Measurements from ENCODE around the gene CCNL1. TPM values are rescaled to one million over a fixed set of nuclear protein-coding genes. Genes with fewer than 3 reads are reported as not detected.
"Not testable (repeated sequence)": the region's sequence is repeated elsewhere in the genome, so short reads cannot be mapped to it uniquely, and the experiment has no call there.

CCNL1 gene
- total RNA-seq, 1 experiment from 2014 or later, result 115 TPM

DNA sequence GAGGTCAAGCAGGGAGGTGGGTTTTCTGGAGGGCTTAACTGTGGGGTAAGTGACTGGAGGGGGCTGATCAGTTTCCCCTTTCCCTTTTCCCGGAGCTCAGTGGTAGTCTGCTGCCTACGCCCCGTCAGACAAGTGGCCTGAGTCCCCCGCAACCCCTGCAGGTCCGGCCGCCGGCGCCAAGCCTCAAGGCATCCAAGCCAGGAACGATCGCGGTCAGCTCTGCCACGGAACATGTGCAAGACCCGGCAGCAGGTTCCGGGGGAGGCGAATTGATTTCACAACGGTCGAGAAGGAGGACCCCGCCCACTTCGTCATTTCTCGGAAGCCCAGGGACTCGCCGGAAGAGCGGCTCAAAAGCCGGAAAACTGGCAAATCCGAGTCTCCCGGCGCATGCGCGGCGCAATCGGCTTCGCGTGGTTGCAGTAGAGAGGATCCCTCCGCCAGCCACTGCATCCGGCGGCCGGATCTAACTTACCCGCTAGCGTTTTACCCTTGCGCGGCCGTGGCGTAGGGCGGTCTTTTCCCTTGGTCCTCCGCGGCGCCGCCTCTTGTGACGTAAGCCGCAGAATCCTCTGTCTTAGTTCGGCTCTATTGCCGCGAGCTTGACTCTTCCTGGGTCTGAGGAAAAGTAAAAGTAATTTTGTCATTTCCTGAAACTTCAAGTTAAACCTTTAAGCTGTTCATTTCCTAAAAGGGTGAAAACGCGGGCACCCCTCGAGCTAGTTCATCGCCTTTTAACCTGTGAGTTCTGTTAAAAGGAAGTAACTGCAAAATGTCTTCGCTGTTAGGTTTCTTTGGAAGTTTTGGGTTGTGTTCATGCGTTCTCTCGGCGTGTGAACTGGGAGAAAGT, 14.9 kb upstream of the CCNL1 start:
- DNase-seq (ENCODE audit: low read depth, low spot score), result peak; percentile 99
- in situ Hi-C loops (cut with HindIII; ENCODE audit: low pct_unique_long_range_greater_than_20kb, low sequenced_read_pairs), result no loop called here

- DNase-seq (ENCODE audit: low read depth, low spot score), result no peak
- in situ Hi-C loops (cut with HindIII; ENCODE audit: low pct_unique_long_range_greater_than_20kb, low sequenced_read_pairs), result no loop called here
These were observed 14.3 kb upstream of the CCNL1 start for GRCh38 chr3:157174290-157174648.

GRCh38 chr3:157173343-157173742, 13.4 kb upstream of the CCNL1 start:
- in situ Hi-C loops (cut with HindIII; ENCODE audit: low pct_unique_long_range_greater_than_20kb, low sequenced_read_pairs); DNase-seq (ENCODE audit: low read depth, low spot score): not testable (repeated sequence)

DNA sequence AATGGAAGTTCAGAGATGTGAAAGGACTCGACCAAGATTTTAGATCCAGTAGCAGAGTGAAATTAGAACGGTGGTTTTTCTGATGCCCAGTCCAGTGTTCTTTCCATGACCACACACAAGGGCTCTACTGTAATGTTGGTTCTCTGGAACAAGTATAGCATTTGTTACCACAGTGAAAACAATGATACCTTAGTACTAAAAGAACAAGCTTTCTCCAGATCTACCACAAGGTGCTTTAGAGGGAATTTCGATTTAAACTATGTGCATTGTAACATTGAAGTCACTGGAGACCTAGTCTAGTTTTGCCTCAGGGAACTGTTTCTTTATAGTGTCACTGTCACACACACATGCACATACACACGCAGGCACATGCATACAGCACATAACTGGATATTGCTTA, 12.8 kb upstream of the CCNL1 start:
- DNase-seq (ENCODE audit: low read depth, low spot score), result peak; percentile 93
- in situ Hi-C loops (cut with HindIII; ENCODE audit: low pct_unique_long_range_greater_than_20kb, low sequenced_read_pairs), result no loop called here

GRCh38 chr3:157170861-157171260, 10.9 kb upstream of the CCNL1 start:
- DNase-seq (ENCODE audit: low read depth, low spot score), result no peak
- in situ Hi-C loops (cut with HindIII; ENCODE audit: low pct_unique_long_range_greater_than_20kb, low sequenced_read_pairs), result no loop called here

GRCh38 chr3:157167371-157168042, 7.6 kb upstream of the CCNL1 start:
- in situ Hi-C loops (cut with HindIII; ENCODE audit: low pct_unique_long_range_greater_than_20kb, low sequenced_read_pairs), result no loop called here
- no peak for DNase-seq (ENCODE audit: low read depth, low spot score)

DNA sequence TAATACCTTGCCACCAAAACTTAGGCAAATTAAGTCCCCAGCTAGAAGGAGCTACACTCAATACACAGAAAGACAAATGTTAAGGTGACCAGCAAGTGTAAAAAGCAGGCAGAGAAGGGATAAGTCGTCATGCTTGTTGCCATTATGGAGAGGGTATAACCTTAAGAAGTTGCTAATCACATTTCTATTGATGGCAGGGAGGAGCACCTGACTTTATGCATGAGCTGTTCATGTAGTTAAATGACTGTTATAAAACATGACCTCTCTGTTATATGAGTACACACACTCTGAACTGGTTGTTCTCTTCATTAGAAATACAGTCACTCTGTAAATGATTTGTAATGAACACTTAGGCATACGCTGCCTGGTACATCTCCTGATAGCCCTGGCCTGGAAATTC, 6.6 kb upstream of the CCNL1 start:
- DNase-seq (ENCODE audit: low read depth, low spot score), result no peak
- in situ Hi-C loops (cut with HindIII; ENCODE audit: low pct_unique_long_range_greater_than_20kb, low sequenced_read_pairs), result no loop called here

GRCh38 chr3:157166115-157166514, 6.2 kb upstream of the CCNL1 start:
- in situ Hi-C loops (cut with HindIII; ENCODE audit: low pct_unique_long_range_greater_than_20kb, low sequenced_read_pairs), result no loop called here
- no peak for DNase-seq (ENCODE audit: low read depth, low spot score)

- no peak for DNase-seq (ENCODE audit: low read depth, low spot score)
- in situ Hi-C loops (cut with HindIII; ENCODE audit: low pct_unique_long_range_greater_than_20kb, low sequenced_read_pairs), result no loop called here
These were observed 3.4 kb upstream of the CCNL1 start for GRCh38 chr3:157163217-157163953.

DNA sequence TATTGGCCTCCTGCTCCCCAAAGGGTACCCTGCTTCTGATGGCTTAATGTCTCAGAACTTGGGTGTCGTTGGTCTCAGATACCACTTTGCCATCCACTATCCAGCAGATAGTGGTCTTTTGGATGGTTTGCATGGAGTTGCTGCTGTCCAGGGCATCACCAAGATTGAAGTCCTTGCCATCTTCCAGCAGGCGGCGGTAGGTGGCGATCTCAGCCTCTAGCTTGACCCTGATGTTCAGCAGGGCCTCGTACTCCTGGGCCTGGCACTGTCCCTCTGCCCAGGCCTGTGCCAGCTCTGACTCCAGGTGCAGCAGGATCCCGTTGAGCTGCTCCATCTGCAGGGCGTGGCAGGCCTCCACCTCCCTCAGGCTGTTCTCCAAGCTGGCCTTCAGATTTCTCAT, 2.7 kb upstream of the CCNL1 start:
- DNase-seq (ENCODE audit: low read depth, low spot score), result peak; percentile 69
- in situ Hi-C loops (cut with HindIII; ENCODE audit: low pct_unique_long_range_greater_than_20kb, low sequenced_read_pairs), result not testable (repeated sequence)

GRCh38 chr3:157160658-157161424, 894 bp upstream of the CCNL1 start:
- in situ Hi-C loops (cut with HindIII; ENCODE audit: low pct_unique_long_range_greater_than_20kb, low sequenced_read_pairs), result no loop called here
- DNase-seq (ENCODE audit: low read depth, low spot score), result peak; percentile 67

DNA sequence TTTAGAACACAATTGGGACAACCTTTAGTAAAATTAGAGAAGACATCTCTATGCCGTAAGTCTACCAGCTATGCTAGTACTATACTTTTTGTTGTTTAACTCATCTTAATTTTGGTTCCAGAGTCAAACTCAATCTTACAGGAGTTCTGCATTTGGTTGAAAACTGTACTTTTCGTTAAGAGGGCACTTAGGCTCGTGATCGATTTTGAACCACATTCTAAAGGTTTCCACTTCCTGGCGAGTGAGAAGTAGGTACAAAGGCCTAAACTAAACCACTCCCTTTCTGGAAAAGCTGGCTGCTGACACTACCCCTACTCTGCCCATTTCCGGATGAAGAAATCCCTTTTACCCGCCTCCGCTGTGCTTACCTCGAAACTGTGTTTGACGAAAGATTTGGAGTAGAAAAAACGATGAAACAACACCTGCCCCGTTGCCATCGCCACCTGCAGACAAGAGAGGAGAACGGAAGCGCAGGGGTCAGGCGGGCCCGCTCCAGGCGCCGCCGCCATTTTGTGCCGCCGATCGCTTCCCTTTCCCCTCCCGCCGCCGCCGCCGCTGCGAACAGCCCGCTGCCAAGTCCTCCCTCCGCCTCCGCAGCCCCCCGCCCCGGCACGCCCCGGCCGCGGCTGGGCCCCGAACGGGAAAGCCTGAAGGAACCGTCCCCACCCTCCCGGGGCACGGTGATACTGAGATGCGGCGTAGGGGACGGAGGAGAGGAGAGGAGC, 748 bp downstream of the CCNL1 start:
- in situ Hi-C loops (cut with HindIII; ENCODE audit: low pct_unique_long_range_greater_than_20kb, low sequenced_read_pairs), result no loop called here
- peak; percentile 49 for DNase-seq (ENCODE audit: low read depth, low spot score)

- in situ Hi-C loops (cut with HindIII; ENCODE audit: low pct_unique_long_range_greater_than_20kb, low sequenced_read_pairs), result no loop called here
- no peak for DNase-seq (ENCODE audit: low read depth, low spot score)
These were observed 2.1 kb downstream of the CCNL1 start for GRCh38 chr3:157157836-157158235.

GRCh38 chr3:157156837-157157635, 2.9 kb downstream of the CCNL1 start:
- peak; percentile 48 for DNase-seq (ENCODE audit: low read depth, low spot score)

GRCh38 chr3:157155591-157155990, 4.4 kb downstream of the CCNL1 start:
- in situ Hi-C loops (cut with HindIII; ENCODE audit: low pct_unique_long_range_greater_than_20kb, low sequenced_read_pairs), result no loop called here
- DNase-seq (ENCODE audit: low read depth, low spot score), result no peak

More at GRCh38 chr3:157156837-157157635, 2.9 kb downstream of the CCNL1 start:
- in situ Hi-C loops (cut with HindIII; ENCODE audit: low pct_unique_long_range_greater_than_20kb, low sequenced_read_pairs), result no loop called here

- DNase-seq (ENCODE audit: low read depth, low spot score), result no peak
- in situ Hi-C loops (cut with HindIII; ENCODE audit: low pct_unique_long_range_greater_than_20kb, low sequenced_read_pairs), result no loop called here
These were observed 5.2 kb downstream of the CCNL1 start for GRCh38 chr3:157154563-157155330.

All from SK-MEL-5 (cell line).